Measurements from ENCODE around the gene ANXA2. TPM values are rescaled to one million over a fixed set of nuclear protein-coding genes. Genes with fewer than 3 reads are reported as not detected.

Gene ANXA2
- total and polyA plus RNA-seq, 8 donors: 123 to 476 (median 260) TPM

- peaks cover 0 to 28% (median 24%) of the 10 kb centered on the region in 3 donors for H3K36me3 ChIP-seq
- DNase-seq (no peak), FAIRE-seq (no peak), ATAC-seq (no peak)
- H3K27ac ChIP-seq: no peak overlapping the region
- H3K4me1 ChIP-seq: no peaks in the 10 kb centered on the region
- H3K4me3 ChIP-seq: no peak overlapping the region
- WGBS, 2 donors: 82 to 85% methylated on average over 8 of the region's 8 CpGs
- TF ChIP-seq, protein P1, sequence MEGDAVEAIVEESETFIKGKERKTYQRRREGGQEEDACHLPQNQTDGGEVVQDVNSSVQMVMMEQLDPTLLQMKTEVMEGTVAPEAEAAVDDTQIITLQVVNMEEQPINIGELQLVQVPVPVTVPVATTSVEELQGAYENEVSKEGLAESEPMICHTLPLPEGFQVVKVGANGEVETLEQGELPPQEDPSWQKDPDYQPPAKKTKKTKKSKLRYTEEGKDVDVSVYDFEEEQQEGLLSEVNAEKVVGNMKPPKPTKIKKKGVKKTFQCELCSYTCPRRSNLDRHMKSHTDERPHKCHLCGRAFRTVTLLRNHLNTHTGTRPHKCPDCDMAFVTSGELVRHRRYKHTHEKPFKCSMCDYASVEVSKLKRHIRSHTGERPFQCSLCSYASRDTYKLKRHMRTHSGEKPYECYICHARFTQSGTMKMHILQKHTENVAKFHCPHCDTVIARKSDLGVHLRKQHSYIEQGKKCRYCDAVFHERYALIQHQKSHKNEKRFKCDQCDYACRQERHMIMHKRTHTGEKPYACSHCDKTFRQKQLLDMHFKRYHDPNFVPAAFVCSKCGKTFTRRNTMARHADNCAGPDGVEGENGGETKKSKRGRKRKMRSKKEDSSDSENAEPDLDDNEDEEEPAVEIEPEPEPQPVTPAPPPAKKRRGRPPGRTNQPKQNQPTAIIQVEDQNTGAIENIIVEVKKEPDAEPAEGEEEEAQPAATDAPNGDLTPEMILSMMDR (IDR thresholded peaks at IDR 0.05): no peak
- no peaks in the 10 kb centered on the region for H3K9me3 ChIP-seq
- intact Hi-C loops (cut with DNase I): no loop called here
- H3K27me3 ChIP-seq: no peaks in the 10 kb centered on the region
Observed at GRCh38 chr15:60344461-60344860, 53.3 kb downstream of the ANXA2 start.

DNA sequence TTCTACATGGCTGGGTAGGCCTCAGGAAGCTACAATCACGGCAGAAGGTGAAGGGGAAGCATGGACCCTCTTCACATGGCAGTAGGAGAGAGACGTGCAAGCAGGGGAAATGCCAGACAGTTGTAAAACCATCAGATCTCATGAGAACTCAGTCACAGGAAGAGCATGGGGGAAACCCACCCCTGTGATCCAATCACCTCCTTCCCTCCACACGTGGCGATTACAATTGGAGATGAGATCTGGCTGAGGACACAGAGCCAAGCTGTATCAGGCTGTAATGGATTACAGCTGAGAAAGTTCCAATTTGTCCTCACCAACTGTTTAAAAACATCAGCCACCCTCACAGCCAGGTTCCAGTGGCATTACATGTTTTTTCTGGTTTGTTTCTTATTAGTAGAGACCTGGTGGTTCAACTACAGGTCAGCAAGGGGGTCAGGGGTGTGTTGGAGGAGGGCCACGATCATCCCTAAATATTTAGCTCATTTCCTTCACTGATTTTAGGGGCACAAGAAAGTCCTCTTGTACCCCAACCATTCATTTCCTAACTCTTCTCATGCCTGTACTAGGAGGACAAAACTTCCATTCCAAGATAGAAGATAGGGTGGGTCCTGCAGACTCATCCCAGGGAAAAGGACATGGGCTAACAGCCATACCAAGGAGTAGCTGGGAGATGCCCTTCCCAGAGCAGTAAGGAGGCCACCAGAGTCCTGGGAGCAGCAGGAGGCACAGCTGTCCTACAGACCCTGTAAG is 54.4 kb downstream of the ANXA2 start:
- Histone ChIP-seq H3K27ac (no peak overlapping the region), H3K9me3 (no peaks in the 10 kb centered on the region), H3K4me3 (no peak overlapping the region), H3K4me1 (no peaks in the 10 kb centered on the region), H3K27me3 (no peaks in the 10 kb centered on the region), H3K36me3 (peaks cover 0 to 22% (median 21%) of the 10 kb centered on the region in 3 donors)
- intact Hi-C loops (cut with DNase I): no loop called here
- FAIRE-seq: no peak
- 75% methylated on average over 5 of the region's 5 CpGs for WGBS, 2 donors
- TF ChIP-seq, protein P1 (IDR thresholded peaks at IDR 0.05): no peak
- no peak for DNase-seq
- no peak for ATAC-seq

- DNase-seq (no peak), FAIRE-seq (no peak), ATAC-seq (no peak)
- WGBS, 2 donors: 75 to 79% methylated on average over 9 of the region's 9 CpGs
- H3K4me3 ChIP-seq: no peak overlapping the region
- intact Hi-C loops (cut with DNase I): no loop called here
- TF ChIP-seq, protein P1 (IDR thresholded peaks at IDR 0.05): no peak
- no peaks in the 10 kb centered on the region for H3K9me3 ChIP-seq
- no peak overlapping the region for H3K27ac ChIP-seq
- peaks cover 0 to 3% (median 0%) of the 10 kb centered on the region in 3 donors for H3K36me3 ChIP-seq
- H3K4me1 ChIP-seq: no peaks in the 10 kb centered on the region
- no peaks in the 10 kb centered on the region for H3K27me3 ChIP-seq
Observed at GRCh38 chr15:60340207-60340921, 57.4 kb downstream of the ANXA2 start.

DNA sequence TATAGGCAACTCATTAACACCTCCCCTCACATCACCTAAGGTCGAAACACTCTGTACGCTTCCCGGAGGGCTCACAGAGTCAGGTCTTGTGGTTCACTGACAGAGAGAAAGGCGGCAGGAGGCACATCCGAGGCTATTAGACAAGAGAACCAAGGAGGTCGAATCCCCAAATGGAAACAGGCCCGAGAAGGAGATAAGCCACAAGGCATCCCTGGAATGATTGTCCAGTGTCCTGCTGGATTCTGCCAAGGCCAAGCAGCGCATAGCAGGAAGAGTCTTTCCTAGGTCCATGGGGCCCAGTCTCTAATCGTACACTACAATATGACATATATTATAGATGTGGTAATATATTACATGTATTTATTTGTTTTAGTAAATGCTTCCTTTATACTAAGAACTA is 58.5 kb downstream of the ANXA2 start:
- 66 to 75% methylated on average over 9 of the region's 9 CpGs for WGBS, 2 donors

More for the DNA sequence above, 58.5 kb downstream of the ANXA2 start:
- ATAC-seq (no peak), FAIRE-seq (no peak), DNase-seq (no peak)
- Histone ChIP-seq H3K27ac (no peak overlapping the region), H3K36me3 (no peaks in the 10 kb centered on the region), H3K4me3 (no peak overlapping the region), H3K27me3 (no peaks in the 10 kb centered on the region), H3K9me3 (no peaks in the 10 kb centered on the region), H3K4me1 (no peaks in the 10 kb centered on the region)
- intact Hi-C loops (cut with DNase I): no loop called here
- TF ChIP-seq, protein P1 (IDR thresholded peaks at IDR 0.05): no peak

Measured in pancreas (tissue), 10 donors.